Right atrium auricular region (tissue), 2 donors: ENCODE data around the gene SDC3. TPM values are rescaled to one million over a fixed set of nuclear protein-coding genes. Genes with fewer than 3 reads are reported as not detected.

ENCODE experiments used
- DNase-seq: peaks from one replicate; pipeline ENCODE4 v3.0.0-alpha.2; 2019; ENCODE audit warnings: low spot score
- H3K27ac ChIP-seq, 2 donors: fragments of 200-600 bp; sonication (generic); 1 replicate in 1 of 2; 2 replicates in 1 of 2; pipeline ENCODE4 v1.5.1; 2016 to 2019
- H3K27me3 ChIP-seq, 2 donors: fragments of 200-600 bp; sonication (generic); one replicate each; pipeline versions ENCODE4 v1.5.1 to v1.6.0; 2017 to 2019
- H3K36me3 ChIP-seq: fragments of 200-600 bp; sonication (generic); one replicate; pipeline ENCODE4 v1.5.1; 2016
- H3K4me1 ChIP-seq, 2 donors: fragments of 200-600 bp; sonication (generic); one replicate each; pipeline versions ENCODE4 v1.5.1 to v1.6.0; 2017 to 2019
- H3K4me3 ChIP-seq, 2 donors: fragments of 200-600 bp; sonication (generic); 1 replicate in 1 of 2; 2 replicates in 1 of 2; pipeline ENCODE4 v1.5.1; 2017 to 2019; ENCODE audit warnings: mild to moderate bottlenecking in 1 of 2, moderate library complexity in 1 of 2
- H3K9me3 ChIP-seq, 2 donors: fragments of 200-600 bp; sonication (generic); one replicate each; pipeline ENCODE4 v1.5.1; 2019
- total RNA-seq, 2 donors: library from RNA; depleted of rRNA; stranded (reverse); fragments of >200 nt; gene quantifications; one replicate each; pipeline ENCODE4 v1.1.0, GENCODE V29; 2016
- TF ChIP-seq, protein P1 (sequence below), 2 donors: fragments of 200-600 bp; sonication (generic); IDR thresholded peaks; one replicate each; pipeline ENCODE4 v1.5.1; 2019; ENCODE audit warnings: antibody characterized with exemption in 2 of 2

Gene SDC3
- total RNA-seq, 2 donors from 2014 or later: 15.9 to 43.8 TPM

DNA sequence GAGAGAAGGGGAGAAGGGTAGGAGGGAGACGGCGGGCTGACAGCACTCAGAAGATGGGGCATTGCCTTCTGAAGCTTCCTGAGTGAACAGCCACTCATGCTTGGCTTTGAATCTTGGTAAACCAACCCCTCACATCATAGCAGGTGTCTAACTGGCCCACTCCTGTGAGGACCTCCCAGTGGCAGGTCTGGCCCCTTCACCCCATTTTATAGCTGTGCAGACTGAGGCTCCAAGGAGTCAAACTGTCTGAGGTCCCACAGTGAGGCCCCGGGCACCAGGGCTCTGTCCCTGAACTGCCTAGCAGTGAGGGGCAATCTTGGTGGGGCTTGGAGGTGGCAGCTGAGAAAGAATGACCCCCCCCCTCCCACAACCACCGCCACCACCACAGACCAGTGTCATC lies 41.0 kb downstream of the SDC3 start:
- Histone ChIP-seq H3K36me3 (peaks cover 7% of the 10 kb centered on the region), H3K9me3 (peaks cover 0 to 4% of the 10 kb centered on the region in 2 donors), H3K4me1 (no peaks in the 10 kb centered on the region), H3K27me3 (no peaks in the 10 kb centered on the region), H3K4me3 (no peak overlapping the region), H3K27ac (no peak overlapping the region)
- TF ChIP-seq, protein P1, sequence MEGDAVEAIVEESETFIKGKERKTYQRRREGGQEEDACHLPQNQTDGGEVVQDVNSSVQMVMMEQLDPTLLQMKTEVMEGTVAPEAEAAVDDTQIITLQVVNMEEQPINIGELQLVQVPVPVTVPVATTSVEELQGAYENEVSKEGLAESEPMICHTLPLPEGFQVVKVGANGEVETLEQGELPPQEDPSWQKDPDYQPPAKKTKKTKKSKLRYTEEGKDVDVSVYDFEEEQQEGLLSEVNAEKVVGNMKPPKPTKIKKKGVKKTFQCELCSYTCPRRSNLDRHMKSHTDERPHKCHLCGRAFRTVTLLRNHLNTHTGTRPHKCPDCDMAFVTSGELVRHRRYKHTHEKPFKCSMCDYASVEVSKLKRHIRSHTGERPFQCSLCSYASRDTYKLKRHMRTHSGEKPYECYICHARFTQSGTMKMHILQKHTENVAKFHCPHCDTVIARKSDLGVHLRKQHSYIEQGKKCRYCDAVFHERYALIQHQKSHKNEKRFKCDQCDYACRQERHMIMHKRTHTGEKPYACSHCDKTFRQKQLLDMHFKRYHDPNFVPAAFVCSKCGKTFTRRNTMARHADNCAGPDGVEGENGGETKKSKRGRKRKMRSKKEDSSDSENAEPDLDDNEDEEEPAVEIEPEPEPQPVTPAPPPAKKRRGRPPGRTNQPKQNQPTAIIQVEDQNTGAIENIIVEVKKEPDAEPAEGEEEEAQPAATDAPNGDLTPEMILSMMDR (IDR thresholded peaks at IDR 0.05): no peak
- no peak for DNase-seq

- no peaks in the 10 kb centered on the region for H3K4me1 ChIP-seq
- H3K27ac ChIP-seq: no peak overlapping the region
- DNase-seq: no peak
- H3K9me3 ChIP-seq: no peaks in the 10 kb centered on the region
- no peaks in the 10 kb centered on the region for H3K27me3 ChIP-seq
- TF ChIP-seq, protein P1 (IDR thresholded peaks at IDR 0.05): no peak
- H3K36me3 ChIP-seq: no peaks in the 10 kb centered on the region
- no peak overlapping the region for H3K4me3 ChIP-seq
Observed at GRCh38 chr1:30866594-30866993, 42.0 kb downstream of the SDC3 start.

GRCh38 chr1:30864681-30865080 lies 43.9 kb downstream of the SDC3 start:
- no peaks in the 10 kb centered on the region for H3K4me1 ChIP-seq
- H3K4me3 ChIP-seq: no peak overlapping the region
- DNase-seq: no peak
- H3K9me3 ChIP-seq: no peaks in the 10 kb centered on the region
- TF ChIP-seq, protein P1 (IDR thresholded peaks at IDR 0.05): no peak
- H3K27ac ChIP-seq: no peak overlapping the region
- no peaks in the 10 kb centered on the region for H3K36me3 ChIP-seq
- no peaks in the 10 kb centered on the region for H3K27me3 ChIP-seq

GRCh38 chr1:30863858-30864604 lies 44.5 kb downstream of the SDC3 start:
- no peaks in the 10 kb centered on the region for H3K36me3 ChIP-seq
- no peaks in the 10 kb centered on the region for H3K27me3 ChIP-seq
- no peak overlapping the region for H3K27ac ChIP-seq
- DNase-seq: no peak
- TF ChIP-seq, protein P1 (IDR thresholded peaks at IDR 0.05): no peak
- no peaks in the 10 kb centered on the region for H3K4me1 ChIP-seq
- no peaks in the 10 kb centered on the region for H3K9me3 ChIP-seq
- H3K4me3 ChIP-seq: no peak overlapping the region

DNA sequence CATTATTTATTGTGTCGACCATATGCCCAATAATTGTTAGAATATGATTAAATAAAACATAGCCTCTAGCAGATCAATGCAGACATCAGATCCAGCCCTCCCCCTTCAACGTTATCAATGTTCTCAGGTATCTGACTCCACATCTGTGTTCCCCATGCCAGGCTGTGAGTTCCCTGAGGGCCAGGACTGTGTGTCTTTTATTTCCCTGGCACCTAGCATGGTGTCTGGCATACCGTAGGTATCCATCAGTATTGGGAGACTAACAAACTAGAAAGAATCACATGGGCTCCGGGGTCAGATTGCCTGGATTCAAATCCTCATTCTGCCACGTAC lies 48.3 kb downstream of the SDC3 start:
- no peak overlapping the region for H3K27ac ChIP-seq
- no peaks in the 10 kb centered on the region for H3K36me3 ChIP-seq
- TF ChIP-seq, protein P1 (IDR thresholded peaks at IDR 0.05): no peak
- no peak for DNase-seq
- H3K4me3 ChIP-seq: no peak overlapping the region
- no peaks in the 10 kb centered on the region for H3K27me3 ChIP-seq
- H3K4me1 ChIP-seq: no peaks in the 10 kb centered on the region
- H3K9me3 ChIP-seq: no peaks in the 10 kb centered on the region

GRCh38 chr1:30857964-30858363 lies 50.6 kb downstream of the SDC3 start:
- Histone ChIP-seq H3K27ac (no peak overlapping the region), H3K4me1 (peaks cover 0 to 9% of the 10 kb centered on the region in 2 donors), H3K27me3 (no peaks in the 10 kb centered on the region), H3K36me3 (no peaks in the 10 kb centered on the region), H3K9me3 (no peaks in the 10 kb centered on the region), H3K4me3 (no peak overlapping the region)
- TF ChIP-seq, protein P1 (IDR thresholded peaks at IDR 0.05): no peak
- no peak for DNase-seq
